LNCaP clone FGC (cell line): ENCODE results near the gene S1PR4.

Experiments used
- DNase-seq: peaks from one replicate; pipeline ENCODE4 v3.0.0-alpha.2; 2011; ENCODE audit warnings: low read depth
- H3K4me3 ChIP-seq: 2 replicates; pipeline ENCODE4 v1.5.1; 2011; ENCODE audit warnings: mild to moderate bottlenecking, low read depth, low read length, control low read depth
- CTCF ChIP-seq: IDR thresholded peaks from 2 replicates; pipeline ENCODE4 v1.5.1; 2012; ENCODE audit warnings: mild to moderate bottlenecking; ENCODE audit not compliant: control insufficient read depth, insufficient read depth; ENCODE audit errors: extremely low read depth

The S1PR4 gene

GRCh38 chr19:3179739-3180293 lies 1.2 kb downstream of the S1PR4 start:
- TF ChIP-seq CTCF = no peak
- no peak for DNase-seq
- no peak overlapping the region for H3K4me3 ChIP-seq

GRCh38 chr19:3183721-3184641 lies 5.4 kb downstream of the S1PR4 start:
- DNase-seq = no peak
- TF ChIP-seq CTCF = no peak
- no peak overlapping the region for H3K4me3 ChIP-seq

GRCh38 chr19:3184847-3185460 lies 6.4 kb downstream of the S1PR4 start:
- H3K4me3 ChIP-seq = peak overlapping the region; percentile 82
- DNase-seq = no peak
- TF ChIP-seq CTCF = no peak

- no peak for TF ChIP-seq CTCF
- peak within 1 kb of the TSS; percentile 82 for H3K4me3 ChIP-seq
- DNase-seq = peak; percentile 82
These were observed 7.0 kb downstream of the S1PR4 start, which contains the start of gene NCLN for GRCh38 chr19:3185461-3186159. Gene NCLN (plus strand): TSS chr19:3185930. CDS start chr19:3186031, 101 bp downstream.

GRCh38 chr19:3186160-3186688 lies 7.7 kb downstream of the S1PR4 start:
- no peak for DNase-seq
- H3K4me3 ChIP-seq = peak overlapping the region; percentile 82
- no peak for TF ChIP-seq CTCF

GRCh38 chr19:3186891-3187661 lies 8.5 kb downstream of the S1PR4 start:
- H3K4me3 ChIP-seq = peak overlapping the region; percentile 82
- no peak for DNase-seq
- no peak for TF ChIP-seq CTCF
